Peyer's patch (tissue), 4 donors: ENCODE results near the gene FBXO47. TPM values are rescaled to one million over a fixed set of nuclear protein-coding genes. Genes with fewer than 3 reads are reported as not detected.
A peak's percentile ranks its signal among the peaks of the same experiment; 100 is the strongest.

Source experiments
- DNase-seq, 3 donors: peaks; one replicate each; pipeline ENCODE4 v3.0.0-alpha.2; 2017 to 2019
- H3K27ac ChIP-seq, 4 donors: fragments of 200-600 bp; sonication (generic); one replicate each; pipeline ENCODE4 v1.5.1; 2016 to 2019
- H3K27me3 ChIP-seq, 2 donors: fragments of 200-600 bp; sonication (generic); one replicate each; pipeline ENCODE4 v1.5.1; 2019
- H3K36me3 ChIP-seq, 3 donors: fragments of 200-600 bp; sonication (generic); one replicate each; pipeline ENCODE4 v1.5.1; 2016 to 2019
- H3K4me1 ChIP-seq, 4 donors: fragments of 200-600 bp; sonication (generic); one replicate each; pipeline ENCODE4 v1.5.1; 2016 to 2019
- H3K4me3 ChIP-seq, 4 donors: fragments of 200-600 bp; sonication (generic); 1 replicate in 3 of 4; 2 replicates in 1 of 4; pipeline ENCODE4 v1.5.1; 2016 to 2019; ENCODE audit warnings: mild to moderate bottlenecking in 1 of 4
- H3K9me3 ChIP-seq, 4 donors: fragments of 200-600 bp; sonication (generic); one replicate each; pipeline ENCODE4 v1.5.1; 2016 to 2019; ENCODE audit warnings: mild to moderate bottlenecking in 1 of 4
- CTCF ChIP-seq, 6 experiments: fragments of 450-650 bp in 4 of 6; fragments of 200-600 bp in 2 of 6; sonication (generic) in 1 of 6; IDR thresholded peaks; one replicate each; pipeline ENCODE4 v1.5.1; 2017 to 2019; ENCODE audit warnings: antibody characterized with exemption in 6 of 6, mild to moderate bottlenecking in 3 of 6, moderate library complexity in 1 of 6
- POLR2A ChIP-seq, 2 donors: fragments of 450-650 bp; IDR thresholded peaks; one replicate each; pipeline ENCODE4 v1.5.1; 2017; ENCODE audit warnings: antibody characterized with exemption in 2 of 2, mild to moderate bottlenecking in 2 of 2, moderate library complexity in 2 of 2
- total RNA-seq, 4 donors: library from RNA; depleted of rRNA; stranded (reverse); fragments of >200 nt; gene quantifications; one replicate each; pipeline ENCODE4 v1.1.0, GENCODE V29; 2016

Gene FBXO47
- total RNA-seq, 4 donors from 2014 or later = not detected

DNA sequence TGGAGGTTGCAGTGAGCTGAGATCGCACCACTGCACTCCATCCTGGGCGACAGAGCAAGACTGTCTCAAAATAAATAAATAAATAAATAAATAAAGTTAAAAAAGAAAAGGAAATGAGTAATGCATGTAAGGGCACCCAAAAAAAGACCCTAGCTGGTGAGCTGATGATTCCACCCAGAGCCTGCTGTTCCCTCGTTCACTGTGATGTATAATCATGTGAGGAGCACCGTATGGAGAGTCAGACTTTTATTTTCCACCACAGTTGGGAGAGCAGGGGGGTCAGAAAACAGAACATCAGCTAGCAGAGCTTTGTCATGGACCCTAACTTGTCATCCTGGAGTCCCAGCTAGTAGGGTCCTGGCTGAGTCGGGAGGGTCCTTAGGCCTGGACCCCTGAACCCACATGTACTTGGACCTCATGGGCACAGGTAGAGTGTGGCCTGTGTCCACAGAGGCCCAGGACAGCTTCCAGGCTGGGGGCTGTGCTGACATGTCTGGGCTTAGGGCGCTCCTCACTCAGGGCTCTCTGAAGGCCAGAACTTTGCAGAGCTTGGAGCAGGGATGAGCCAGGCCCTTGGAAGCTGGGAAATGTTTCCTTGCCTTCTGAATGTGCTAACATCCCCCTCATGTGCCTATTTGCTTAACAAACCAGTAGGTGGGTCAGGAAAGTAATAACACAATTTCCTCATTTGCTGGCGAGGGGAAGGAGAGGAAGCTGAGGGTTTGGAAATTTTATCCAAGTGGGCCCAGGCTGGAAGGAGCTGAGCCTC, 60.6 kb downstream of the FBXO47 start:
- Histone ChIP-seq H3K27me3 (no peaks in the 10 kb centered on the region), H3K36me3 (peaks cover 0 to 68% (median 0%) of the 10 kb centered on the region in 3 donors), H3K4me3 (no peak overlapping the region), H3K27ac (peak overlapping the region in 1 of 4 donors; percentile 46), H3K4me1 (peaks cover 0 to 79% (median 0%) of the 10 kb centered on the region in 4 donors), H3K9me3 (no peaks in the 10 kb centered on the region)
- no peak for DNase-seq
- no peak for TF ChIP-seq CTCF (IDR thresholded peaks at IDR 0.05)
- TF ChIP-seq POLR2A (IDR thresholded peaks at IDR 0.05) = no peak

GRCh38 chr17:38905375-38905774, 61.8 kb downstream of the FBXO47 start:
- H3K36me3 ChIP-seq = peaks cover 0 to 71% (median 0%) of the 10 kb centered on the region in 3 donors
- no peak overlapping the region for H3K4me3 ChIP-seq
- TF ChIP-seq CTCF (IDR thresholded peaks at IDR 0.05) = no peak
- no peak for TF ChIP-seq POLR2A (IDR thresholded peaks at IDR 0.05)
- no peaks in the 10 kb centered on the region for H3K27me3 ChIP-seq
- H3K27ac ChIP-seq = no peak overlapping the region
- no peaks in the 10 kb centered on the region for H3K9me3 ChIP-seq
- no peak for DNase-seq
- peaks cover 0 to 79% (median 3%) of the 10 kb centered on the region in 4 donors for H3K4me1 ChIP-seq

- peaks cover 0 to 76% (median 5%) of the 10 kb centered on the region in 4 donors for H3K4me1 ChIP-seq
- no peak for DNase-seq
- H3K27ac ChIP-seq = no peak overlapping the region
- H3K27me3 ChIP-seq = no peaks in the 10 kb centered on the region
- H3K9me3 ChIP-seq = no peaks in the 10 kb centered on the region
- TF ChIP-seq CTCF (IDR thresholded peaks at IDR 0.05) (no peak), POLR2A (IDR thresholded peaks at IDR 0.05) (no peak)
- H3K4me3 ChIP-seq = no peak overlapping the region
- peaks cover 0 to 69% (median 0%) of the 10 kb centered on the region in 3 donors for H3K36me3 ChIP-seq
Measured at GRCh38 chr17:38904892-38905291, 62.3 kb downstream of the FBXO47 start.

- H3K9me3 ChIP-seq = no peaks in the 10 kb centered on the region
- no peaks in the 10 kb centered on the region for H3K27me3 ChIP-seq
- DNase-seq = no peak
- H3K4me3 ChIP-seq = no peak overlapping the region
- no peak for TF ChIP-seq CTCF (IDR thresholded peaks at IDR 0.05)
- no peak for TF ChIP-seq POLR2A (IDR thresholded peaks at IDR 0.05)
- peaks cover 0 to 72% (median 0%) of the 10 kb centered on the region in 3 donors for H3K36me3 ChIP-seq
- peaks cover 10 to 77% (median 16%) of the 10 kb centered on the region in 4 donors for H3K4me1 ChIP-seq
- peak overlapping the region in 1 of 4 donors; percentile 49 for H3K27ac ChIP-seq
Measured at GRCh38 chr17:38903404-38903803, 63.8 kb downstream of the FBXO47 start.

- no peaks in the 10 kb centered on the region for H3K27me3 ChIP-seq
- H3K4me1 ChIP-seq = peaks cover 25 to 77% (median 38%) of the 10 kb centered on the region in 4 donors
- H3K36me3 ChIP-seq = peaks cover 0 to 69% (median 0%) of the 10 kb centered on the region in 3 donors
- H3K4me3 ChIP-seq = no peak overlapping the region
- H3K9me3 ChIP-seq = no peaks in the 10 kb centered on the region
- TF ChIP-seq CTCF (IDR thresholded peaks at IDR 0.05) (no peak), POLR2A (IDR thresholded peaks at IDR 0.05) (no peak)
- H3K27ac ChIP-seq = peak overlapping the region in 3 of 4 donors; percentile 35 to 55 (median 49)
- no peak for DNase-seq
Measured at GRCh38 chr17:38900978-38901656, 66.1 kb downstream of the FBXO47 start.
